HCT116 (cell line): ENCODE data around the gene DCP1B. TPM values are rescaled to one million over a fixed set of nuclear protein-coding genes. Genes with fewer than 3 reads are reported as not detected.

Experiments
- ATAC-seq: fragments of 200-7000 bp; cut with Tn5 transposase; 2 replicates; pipeline ENCODE4 v1.9.1; 2020; ENCODE audit warnings: mild to moderate bottlenecking, moderate library complexity
- BruUV-seq: library from RNA; stranded (reverse); fragments of 400-500 nt; replicated peaks from 2 replicates; lab custom pipeline; 2021; lab: Mats Ljungman, UMichigan
- CTCF ChIA-PET: fragments of 300-600 bp; sonication (Branson Sonifier 250); formaldehyde crosslinking; loops from one replicate; lab custom pipeline; 2021; ENCODE audit warnings: antibody characterized with exemption; lab: Charles Lee
- POLR2A ChIA-PET: fragments of 300-600, 350-600 bp; sonication (Branson Sonifier 250); formaldehyde crosslinking; loops from one replicate; lab custom pipeline; 2021; ENCODE audit warnings: antibody characterized with exemption; lab: Charles Lee
- RAD21 ChIA-PET, 2 experiments: fragments of 300-600 bp; sonication (Branson Sonifier 250); formaldehyde crosslinking; loops; one replicate each; lab custom pipeline; 2023; ENCODE audit warnings: low total read pairs in 2 of 2; ENCODE audit not compliant: uncharacterized antibody in 2 of 2, unreplicated experiment in 2 of 2, low non-redundant PET in 1 of 2; lab: Charles Lee
- DNase-seq: peaks from one replicate; pipeline ENCODE4 v3.0.0-alpha.2; 2010; ENCODE audit warnings: low read depth, low spot score
- H2AFZ ChIP-seq: fragments of 200-600 bp; shearing (Covaris generic), sonication (generic); 2 replicates; pipeline ENCODE4 v1.6.1; 2017; ENCODE audit warnings: low read depth, mixed run types, mixed read lengths, antibody characterized with exemption, low read length; ENCODE audit not compliant: poor library complexity, severe bottlenecking
- H3K27ac ChIP-seq: 2 replicates; pipeline ENCODE4 v1.5.1; 2012; ENCODE audit warnings: low read depth, low read length
- H3K27me3 ChIP-seq: fragments of 200-600 bp; sonication (generic); 2 replicates; pipeline ENCODE4 v1.6.1; 2016; ENCODE audit warnings: mixed run types, low read length, mixed read lengths; ENCODE audit not compliant: insufficient read depth
- H3K36me3 ChIP-seq, 2 experiments: fragments of 200-500 bp in 1 of 2; fragments of 200-600 bp in 1 of 2; sonication (Bioruptor generic) in 1 of 2; sonication (generic) in 1 of 2; 2 replicates each; pipeline versions ENCODE4 v1.5.1 to v1.6.1; 2014 to 2016; ENCODE audit warnings: low read length in 2 of 2, inconsistent platforms in 1 of 2, mixed read lengths in 1 of 2, mixed run types in 1 of 2; ENCODE audit not compliant: insufficient read depth in 2 of 2, control insufficient read depth in 1 of 2
- H3K4me1 ChIP-seq, 2 experiments: fragments of 200-600 bp in 1 of 2; sonication (generic) in 1 of 2; 2 replicates each; pipeline versions ENCODE4 v1.5.1 to v1.6.1; 2012 to 2017; ENCODE audit warnings: low read length in 2 of 2, inconsistent platforms in 1 of 2, mild to moderate bottlenecking in 1 of 2, mixed read lengths in 1 of 2, mixed run types in 1 of 2, moderate library complexity in 1 of 2; ENCODE audit not compliant: insufficient read depth in 2 of 2, control insufficient read depth in 1 of 2
- H3K4me2 ChIP-seq: fragments of 200-600 bp; sonication (generic); 2 replicates; pipeline ENCODE4 v1.6.1; 2017; ENCODE audit warnings: mixed run types, low read length, mixed read lengths
- H3K4me3 ChIP-seq, 2 experiments: fragments of 200-600 bp in 1 of 2; sonication (generic) in 1 of 2; replicated peaks in 1 of 2; 2 replicates each; pipeline ENCODE4 v1.5.1; 2011 to 2016; ENCODE audit warnings: low read length in 2 of 2, control low read depth in 1 of 2, low read depth in 1 of 2, mild to moderate bottlenecking in 1 of 2, mixed read lengths in 1 of 2, mixed run types in 1 of 2
- H3K79me2 ChIP-seq: fragments of 200-600 bp; sonication (generic); 2 replicates; pipeline ENCODE4 v1.6.1; 2017; ENCODE audit warnings: mild to moderate bottlenecking, mixed run types, low read length, moderate library complexity, mixed read lengths; ENCODE audit not compliant: insufficient read depth
- H3K9ac ChIP-seq: fragments of 200-600 bp; sonication (generic); 2 replicates; pipeline ENCODE4 v1.6.1; 2016; ENCODE audit warnings: low read length, mixed read lengths
- H3K9me2 ChIP-seq: fragments of 200-600 bp; sonication (generic), shearing (Covaris generic); 2 replicates; pipeline ENCODE4 v1.6.1; 2017; ENCODE audit warnings: mixed run types, mild to moderate bottlenecking, moderate library complexity; ENCODE audit not compliant: insufficient read depth
- H3K9me3 ChIP-seq, 2 experiments: fragments of 200-500 bp in 1 of 2; fragments of 200-600 bp in 1 of 2; sonication (Bioruptor generic) in 1 of 2; sonication (generic) in 1 of 2; 2 replicates each; pipeline ENCODE4 v1.6.1; 2014 to 2017; ENCODE audit warnings: low read length in 2 of 2, mixed read lengths in 2 of 2, inconsistent platforms in 1 of 2, low read depth in 1 of 2, mild to moderate bottlenecking in 1 of 2, mixed run types in 1 of 2, moderate library complexity in 1 of 2; ENCODE audit not compliant: control insufficient read depth in 1 of 2, insufficient read depth in 1 of 2
- H4K20me1 ChIP-seq: fragments of 200-600 bp; sonication (generic), shearing (Covaris generic); 2 replicates; pipeline ENCODE4 v1.6.1; 2017; ENCODE audit warnings: mixed run types, mild to moderate bottlenecking, moderate library complexity; ENCODE audit not compliant: insufficient read depth
- CBX3 ChIP-seq: IDR thresholded peaks from 2 replicates; pipeline ENCODE4 v1.6.1; 2012; ENCODE audit warnings: low read depth
- EGR1 ChIP-seq: IDR thresholded peaks from 2 replicates; pipeline ENCODE4 v1.6.1; 2012; ENCODE audit warnings: low read depth
- ELF1 ChIP-seq: IDR thresholded peaks from 2 replicates; pipeline ENCODE4 v1.6.1; 2012; ENCODE audit warnings: low read depth, borderline replicate concordance
- POLR2AphosphoS5 ChIP-seq: IDR thresholded peaks from 2 replicates; pipeline ENCODE4 v1.6.1; 2011; ENCODE audit warnings: mild to moderate bottlenecking, low read depth, low read length, moderate library complexity
- RAD21 ChIP-seq: IDR thresholded peaks from 2 replicates; pipeline ENCODE4 v1.6.1; 2012; ENCODE audit warnings: low read depth, mild to moderate bottlenecking
- SP1 ChIP-seq: IDR thresholded peaks from 2 replicates; pipeline ENCODE4 v1.6.1; 2012; ENCODE audit warnings: low read depth
- SRF ChIP-seq: IDR thresholded peaks from 2 replicates; pipeline ENCODE4 v1.6.1; 2012; ENCODE audit warnings: low read depth
- TCF7L2 ChIP-seq: IDR thresholded peaks from 2 replicates; pipeline ENCODE4 v1.7.0; 2011; ENCODE audit warnings: borderline replicate concordance, inconsistent platforms; ENCODE audit not compliant: insufficient read depth, insufficient read length; ENCODE audit errors: extremely low read depth
- YY1 ChIP-seq: IDR thresholded peaks from 2 replicates; pipeline ENCODE4 v1.6.1; 2011; ENCODE audit warnings: low read length, low read depth, moderate library complexity, mild to moderate bottlenecking; ENCODE audit not compliant: insufficient replicate concordance; ENCODE audit errors: extremely low read depth
- intact Hi-C: fragments of 100-400 bp; cut with micrococcal nuclease; formaldehyde crosslinking; loops from 2 replicates; pipeline ENCODE4 v1.10.0; 2022
- total RNA-seq: library from RNA; stranded (reverse); gene quantifications from one replicate; pipeline ENCODE4 v1.2.1, GENCODE V29; 2021; ENCODE audit not compliant: unreplicated experiment
- TF ChIP-seq, protein P1 (sequence below): IDR thresholded peaks from 2 replicates; pipeline ENCODE4 v1.6.1; 2012

The DCP1B gene
- total RNA-seq, 1 experiment from 2014 or later, result 13.8 TPM

- TF ChIP-seq ELF1 (no peak), SP1 (no peak), EGR1 (no peak)
These were observed 12.7 kb upstream of the DCP1B start (continued) for GRCh38 chr12:2016862-2017545.

- H3K9ac ChIP-seq, result no peak overlapping the region
- no peaks in the 10 kb centered on the region for H3K79me2 ChIP-seq
- no peak for ATAC-seq
- H3K4me2 ChIP-seq, result no peak overlapping the region
- H3K4me3 ChIP-seq, result no peak overlapping the region
- H2AFZ ChIP-seq, result no peak overlapping the region
- no peaks in the 10 kb centered on the region for H3K27me3 ChIP-seq
- H4K20me1 ChIP-seq, result no peaks in the 10 kb centered on the region
- RAD21 ChIA-PET, result no interaction called here
- TF ChIP-seq YY1 (no peak), CBX3 (no peak), POLR2AphosphoS5 (no peak), SRF (no peak), TCF7L2 (no peak), RAD21 (no peak)
- TF ChIP-seq, protein P1, sequence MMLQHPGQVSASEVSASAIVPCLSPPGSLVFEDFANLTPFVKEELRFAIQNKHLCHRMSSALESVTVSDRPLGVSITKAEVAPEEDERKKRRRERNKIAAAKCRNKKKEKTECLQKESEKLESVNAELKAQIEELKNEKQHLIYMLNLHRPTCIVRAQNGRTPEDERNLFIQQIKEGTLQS, result no peak
- no peaks in the 10 kb centered on the region for H3K36me3 ChIP-seq
- BruUV-seq, result no TSS peak
- POLR2A ChIA-PET, result no interaction called here
- DNase-seq, result no peak
- H3K9me3 ChIP-seq, result no peaks in the 10 kb centered on the region
- H3K27ac ChIP-seq, result no peak overlapping the region
- intact Hi-C loops, result no loop called here
- 0 out of 4 replicates have a peak, but pooled peaks cover 0 to 4% of the 10 kb centered on the region in 2 experiments for H3K4me1 ChIP-seq
- no peaks in the 10 kb centered on the region for H3K9me2 ChIP-seq
- CTCF ChIA-PET, result no interaction called here
These were observed 10.0 kb upstream of the DCP1B start for GRCh38 chr12:2014231-2014630.
